GM19467 (cell line): ENCODE results near the gene IRX1.

Experiments
- ATAC-seq: cut with Tn5 transposase; IDR thresholded peaks from one replicate; pipeline ENCODE4 v1.9.1; 2021; ENCODE audit warnings: mild to moderate bottlenecking, moderate library complexity; ENCODE audit not compliant: unreplicated experiment

Gene IRX1

DNA sequence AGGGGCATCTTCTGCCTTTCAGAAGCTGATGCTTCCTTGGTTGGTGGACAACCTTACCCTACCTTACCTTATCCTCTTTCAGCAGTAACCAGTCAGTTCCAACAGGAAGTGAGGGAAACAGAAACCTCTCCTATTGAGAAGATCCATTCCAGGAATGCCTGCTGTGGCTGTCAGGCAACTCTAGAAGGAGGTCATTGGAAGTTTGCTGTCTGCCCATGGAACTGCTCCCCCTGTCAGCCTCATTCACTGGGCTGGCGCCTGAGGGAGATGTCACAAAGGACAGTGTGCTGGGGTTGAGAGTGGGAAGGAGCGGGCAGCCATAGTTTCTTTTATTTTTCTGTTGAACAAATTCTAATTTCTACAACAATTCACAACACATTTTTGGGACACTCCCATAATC, 54.7 kb downstream of the IRX1 start:
- no peak for ATAC-seq

DNA sequence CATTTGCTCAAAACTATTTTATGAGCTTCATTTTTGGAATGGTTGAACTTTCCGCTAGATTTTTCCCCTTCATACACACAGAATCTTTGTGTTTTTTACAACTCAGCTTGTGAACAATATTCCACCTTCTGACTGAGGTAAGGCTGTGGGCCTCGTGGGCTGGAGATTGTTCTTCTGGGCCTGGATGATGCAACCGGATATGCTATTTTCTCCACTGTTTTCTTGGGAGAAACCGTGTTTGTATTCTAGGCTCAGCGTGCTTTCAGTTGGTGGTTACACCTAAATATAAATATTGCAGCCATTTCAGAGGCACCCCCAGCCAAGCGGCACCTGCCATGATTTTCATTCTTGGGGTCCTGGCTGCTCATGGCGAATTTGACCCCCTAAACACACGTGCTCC, 55.2 kb downstream of the IRX1 start:
- ATAC-seq, result no peak
